Measurements from ENCODE around the gene KIF5A. TPM values are rescaled to one million over a fixed set of nuclear protein-coding genes. Genes with fewer than 3 reads are reported as not detected.

Gene KIF5A
- total RNA-seq, 1 donor from 2014 or later: 7.9 TPM

DNA sequence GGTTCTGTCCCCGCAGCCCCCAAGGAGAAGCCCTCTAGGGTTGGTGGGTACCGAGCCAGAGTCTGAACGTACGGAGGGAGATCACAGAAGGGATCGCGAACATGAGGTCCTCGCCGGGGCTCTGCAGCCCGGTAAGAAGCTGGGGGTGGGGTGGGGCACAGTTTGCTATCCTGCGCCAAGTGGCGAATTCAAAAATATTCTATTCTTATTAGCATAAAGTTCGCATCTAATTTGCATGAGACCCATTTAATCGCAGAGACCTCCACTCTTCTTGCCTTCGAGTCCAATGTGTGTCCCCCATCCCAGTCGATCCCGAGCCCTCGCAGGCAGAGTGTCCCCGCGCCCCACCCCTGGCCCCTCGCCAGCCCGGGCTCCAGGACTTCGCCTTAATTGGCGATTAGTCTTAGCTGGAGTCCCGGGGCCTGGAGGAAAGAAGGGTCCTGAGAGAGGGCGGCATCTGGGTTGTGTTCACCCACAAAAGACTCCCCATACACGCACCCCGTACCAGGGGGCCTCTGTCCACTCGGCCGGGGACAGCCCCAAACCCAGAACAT lies 60.8 kb downstream of the KIF5A start:
- no peak overlapping the region for H3K27ac ChIP-seq
- peaks cover 36% of the 10 kb centered on the region for H3K27me3 ChIP-seq
- peak overlapping the region; percentile 62 for H2AFZ ChIP-seq (replicated peaks)
- Mint-ChIP-seq H3K9me3 (no peaks in the 10 kb centered on the region), H3K36me3 (peaks cover 19% of the 10 kb centered on the region), H3K4me1 (peaks cover 30% of the 10 kb centered on the region), H3K27me3 (ENCODE audit: insufficient read depth, low read depth) (peaks cover 12% of the 10 kb centered on the region), H3K27ac (no peak overlapping the region), H3K4me3 (peak overlapping the region; percentile 83)
- no peak overlapping the region for H3K9ac ChIP-seq
- no peaks in the 10 kb centered on the region for H3K9me3 ChIP-seq (ENCODE audit: low read depth)
- H3K4me2 ChIP-seq: peak overlapping the region; percentile 89
- TF ChIP-seq EZH2phosphoT487 (IDR thresholded peaks at IDR 0.05): no peak
- TF ChIP-seq, protein P1, sequence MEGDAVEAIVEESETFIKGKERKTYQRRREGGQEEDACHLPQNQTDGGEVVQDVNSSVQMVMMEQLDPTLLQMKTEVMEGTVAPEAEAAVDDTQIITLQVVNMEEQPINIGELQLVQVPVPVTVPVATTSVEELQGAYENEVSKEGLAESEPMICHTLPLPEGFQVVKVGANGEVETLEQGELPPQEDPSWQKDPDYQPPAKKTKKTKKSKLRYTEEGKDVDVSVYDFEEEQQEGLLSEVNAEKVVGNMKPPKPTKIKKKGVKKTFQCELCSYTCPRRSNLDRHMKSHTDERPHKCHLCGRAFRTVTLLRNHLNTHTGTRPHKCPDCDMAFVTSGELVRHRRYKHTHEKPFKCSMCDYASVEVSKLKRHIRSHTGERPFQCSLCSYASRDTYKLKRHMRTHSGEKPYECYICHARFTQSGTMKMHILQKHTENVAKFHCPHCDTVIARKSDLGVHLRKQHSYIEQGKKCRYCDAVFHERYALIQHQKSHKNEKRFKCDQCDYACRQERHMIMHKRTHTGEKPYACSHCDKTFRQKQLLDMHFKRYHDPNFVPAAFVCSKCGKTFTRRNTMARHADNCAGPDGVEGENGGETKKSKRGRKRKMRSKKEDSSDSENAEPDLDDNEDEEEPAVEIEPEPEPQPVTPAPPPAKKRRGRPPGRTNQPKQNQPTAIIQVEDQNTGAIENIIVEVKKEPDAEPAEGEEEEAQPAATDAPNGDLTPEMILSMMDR (IDR thresholded peaks at IDR 0.05): no peak
- TF ChIP-seq EZH2 (IDR thresholded peaks at IDR 0.05): no peak
- peak; percentile 61 for DNase-seq (ENCODE audit: low spot score)
- H3F3A ChIP-seq (ENCODE audit: low read depth): peaks cover 30% of the 10 kb centered on the region
- H3K36me3 ChIP-seq: no peaks in the 10 kb centered on the region
- peaks cover 13% of the 10 kb centered on the region for H4K20me1 ChIP-seq (ENCODE audit: low read depth)
- peak overlapping the region; percentile 60 for H3K4me3 ChIP-seq
- peaks cover 13% of the 10 kb centered on the region for H3K4me1 ChIP-seq
- H3K79me2 ChIP-seq (ENCODE audit: low read depth): peaks cover 7% of the 10 kb centered on the region

DNA sequence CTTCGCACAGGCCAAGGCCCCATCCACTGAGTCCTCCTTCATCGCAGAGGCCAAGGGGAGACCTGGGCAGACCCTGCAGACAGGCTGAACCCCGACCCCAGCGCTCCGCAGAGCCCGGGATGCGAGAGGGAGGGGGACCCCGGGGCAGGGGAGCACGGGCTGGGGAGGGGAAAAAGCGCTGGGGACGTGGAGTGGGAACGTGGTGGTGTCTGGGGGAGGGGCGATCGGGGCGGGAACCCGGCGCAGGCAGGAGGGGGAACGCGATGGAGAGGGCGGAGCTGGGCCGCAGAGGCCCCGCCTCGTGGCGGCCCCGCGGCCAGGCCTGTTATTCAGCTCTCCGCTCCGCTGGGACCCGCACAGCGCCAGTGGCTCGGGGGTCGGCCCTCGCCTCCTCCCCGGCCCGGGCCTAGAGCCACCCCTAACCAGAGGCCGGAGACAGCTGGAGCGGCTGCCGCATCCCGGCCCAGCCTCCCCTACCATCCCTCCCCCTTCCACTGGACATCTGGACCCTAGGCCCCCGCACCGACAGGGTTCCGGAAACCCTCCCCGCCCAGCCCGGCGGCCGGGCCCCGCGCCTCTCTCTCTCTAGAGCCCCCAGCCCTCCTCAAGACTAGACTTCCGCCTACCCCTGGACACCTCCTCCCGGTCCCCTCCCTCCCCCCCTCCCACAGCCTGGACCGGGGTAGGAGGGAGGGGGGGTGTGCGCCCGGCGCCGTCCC lies 61.4 kb downstream of the KIF5A start, which contains the start of gene ARHGEF25:
Gene ARHGEF25 (plus strand): TSS at position 328 of the 719 bp plus-strand sequence. CDS start 460 bp downstream, outside the sequence.
- peaks cover 9% of the 10 kb centered on the region for H4K20me1 ChIP-seq (ENCODE audit: low read depth)
- DNase-seq (ENCODE audit: low spot score): peak; percentile 87
- peaks cover 30% of the 10 kb centered on the region for H3F3A ChIP-seq (ENCODE audit: low read depth)
- H3K79me2 ChIP-seq (ENCODE audit: low read depth): peaks cover under 1% of the 10 kb centered on the region
- TF ChIP-seq, protein P1 (IDR thresholded peaks at IDR 0.05): peak; percentile 2
- TF ChIP-seq EZH2 (IDR thresholded peaks at IDR 0.05) (no peak), EZH2phosphoT487 (IDR thresholded peaks at IDR 0.05) (no peak)
- Mint-ChIP-seq H3K36me3 (peaks cover 24% of the 10 kb centered on the region), H3K27ac (peak within 1 kb of the TSS; percentile 76), H3K9me3 (no peaks in the 10 kb centered on the region), H3K4me1 (peaks cover 26% of the 10 kb centered on the region), H3K27me3 (ENCODE audit: insufficient read depth, low read depth) (peaks cover 11% of the 10 kb centered on the region), H3K4me3 (peak within 1 kb of the TSS; percentile 92)
- no peaks in the 10 kb centered on the region for H3K9me3 ChIP-seq (ENCODE audit: low read depth)
- no peak within 1 kb of the TSS for H3K9ac ChIP-seq
- H2AFZ ChIP-seq (replicated peaks): peak within 1 kb of the TSS; percentile 62
- peak within 1 kb of the TSS; percentile 89 for H3K4me2 ChIP-seq
- H3K27me3 ChIP-seq: peaks cover 36% of the 10 kb centered on the region
- H3K36me3 ChIP-seq: no peaks in the 10 kb centered on the region
- H3K4me1 ChIP-seq: peaks cover 11% of the 10 kb centered on the region
- H3K27ac ChIP-seq: no peak within 1 kb of the TSS
- H3K4me3 ChIP-seq: peak within 1 kb of the TSS; percentile 60

DNA sequence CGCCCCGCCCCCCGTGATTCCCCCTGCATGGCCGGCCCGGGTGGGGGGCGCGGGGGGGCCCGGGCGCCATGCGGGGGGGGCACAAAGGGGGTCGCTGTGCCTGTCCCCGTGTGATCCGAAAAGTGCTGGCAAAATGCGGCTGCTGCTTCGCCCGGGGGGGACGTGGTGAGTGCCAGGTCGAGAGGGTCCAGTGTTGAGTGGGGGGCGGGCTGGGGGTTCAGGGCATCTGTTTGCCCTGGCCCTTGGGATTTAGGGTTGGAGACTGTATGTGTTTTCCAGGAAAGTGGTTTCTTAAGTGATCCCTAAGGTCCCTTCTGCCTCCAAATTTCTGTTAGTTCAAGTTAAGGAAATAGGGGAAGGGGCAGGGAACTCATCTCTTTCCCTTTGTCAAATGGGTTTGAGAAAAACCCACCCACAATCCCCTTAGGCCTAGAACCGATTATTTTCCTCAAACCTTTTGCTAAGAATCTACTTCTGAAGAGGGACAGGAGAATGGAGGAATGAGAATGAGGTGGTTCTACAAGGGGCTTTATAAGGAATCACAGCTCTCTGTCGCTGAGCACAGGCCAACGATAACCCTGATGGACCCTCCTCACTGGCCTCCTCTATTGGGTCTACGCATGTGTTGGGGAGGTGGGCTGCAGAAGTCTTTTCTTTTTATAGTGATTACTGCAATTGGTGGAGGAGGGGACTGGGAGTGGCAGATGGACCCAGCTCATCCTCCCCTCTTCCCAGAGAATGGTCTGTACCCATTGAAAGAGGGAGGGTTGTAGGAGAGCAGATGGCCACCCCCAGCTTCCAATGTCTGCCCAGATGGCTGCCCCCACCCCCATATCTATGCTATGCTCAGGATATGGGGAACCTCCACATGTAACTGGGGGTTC lies 62.2 kb downstream of the KIF5A start:
- Histone ChIP-seq H3F3A (ENCODE audit: low read depth) (peaks cover 30% of the 10 kb centered on the region), H3K9me3 (ENCODE audit: low read depth) (no peaks in the 10 kb centered on the region), H3K27me3 (peaks cover 43% of the 10 kb centered on the region), H4K20me1 (ENCODE audit: low read depth) (peaks cover 9% of the 10 kb centered on the region), H3K27ac (no peak overlapping the region), H2AFZ (replicated peaks) (no peak overlapping the region), H3K36me3 (no peaks in the 10 kb centered on the region), H3K4me2 (peak overlapping the region; percentile 89), H3K4me3 (peak overlapping the region; percentile 60), H3K9ac (no peak overlapping the region), H3K4me1 (peaks cover 11% of the 10 kb centered on the region), H3K79me2 (ENCODE audit: low read depth) (no peaks in the 10 kb centered on the region)
- Mint-ChIP-seq H3K27me3 (ENCODE audit: insufficient read depth, low read depth) (peaks cover 10% of the 10 kb centered on the region), H3K9me3 (no peaks in the 10 kb centered on the region), H3K4me3 (peak overlapping the region; percentile 92), H3K36me3 (peaks cover 28% of the 10 kb centered on the region), H3K27ac (peak overlapping the region; percentile 76), H3K4me1 (peaks cover 22% of the 10 kb centered on the region)
- TF ChIP-seq, protein P1 (IDR thresholded peaks at IDR 0.05): no peak
- TF ChIP-seq EZH2 (IDR thresholded peaks at IDR 0.05): no peak
- TF ChIP-seq EZH2phosphoT487 (IDR thresholded peaks at IDR 0.05): no peak
- DNase-seq (ENCODE audit: low spot score): no peak

Measured in neural progenitor cell (in vitro differentiated cells).